H1 (cell line): Measurements from ENCODE around the gene ANKUB1. TPM values are rescaled to one million over a fixed set of nuclear protein-coding genes. Genes with fewer than 3 reads are reported as not detected.

ENCODE experiments used
- CTCF ChIA-PET: fragments of 300-600 bp; sonication (Branson Sonifier 250); formaldehyde crosslinking; loops from one replicate; lab custom pipeline; 2021; ENCODE audit not compliant: partially characterized antibody; lab: Charles Lee
- POLR2A ChIA-PET: fragments of 300-600 bp; sonication (Branson Sonifier 250); formaldehyde crosslinking; loops from one replicate; lab custom pipeline; 2021; ENCODE audit warnings: inconsistent platforms; ENCODE audit not compliant: partially characterized antibody; lab: Charles Lee
- DNase-seq, 2 experiments: peaks; one replicate each; pipeline versions ENCODE4 v3.0.0 to v3.0.0-alpha.2; 2010 to 2022; ENCODE audit warnings: low spot score in 2 of 2, low read depth in 1 of 2, mixed read lengths in 1 of 2
- FAIRE-seq: peaks from 2 replicates; lab custom pipeline; 2011; peaks lifted over from hg19 to GRCh38; lab: Jason Lieb, UNC
- H2AFZ ChIP-seq: 2 replicates; pipeline ENCODE4 v1.8.1; 2012; ENCODE audit warnings: low read length, inconsistent platforms
- H2AK5ac ChIP-seq: 2 replicates; pipeline ENCODE4 v1.6.1; 2013; ENCODE audit warnings: low read depth, low read length
- H2BK120ac ChIP-seq: replicated peaks from 2 replicates; pipeline ENCODE3; 2013; ENCODE audit warnings: low read depth, low read length, inconsistent platforms
- H2BK12ac ChIP-seq: 2 replicates; pipeline ENCODE4 v1.6.1; 2013; ENCODE audit warnings: low read depth, low read length
- H2BK15ac ChIP-seq: 2 replicates; pipeline ENCODE4 v1.6.1; 2013; ENCODE audit warnings: low read length
- H2BK20ac ChIP-seq: 2 replicates; pipeline ENCODE4 v1.6.1; 2013; ENCODE audit warnings: low read length
- H2BK5ac ChIP-seq: 2 replicates; pipeline ENCODE4 v1.6.1; 2013; ENCODE audit warnings: low read depth, low read length
- H3K14ac ChIP-seq: 2 replicates; pipeline ENCODE4 v1.6.1; 2013; ENCODE audit warnings: inconsistent platforms; ENCODE audit not compliant: insufficient read length
- H3K18ac ChIP-seq: 2 replicates; pipeline ENCODE4 v1.6.1; 2013; ENCODE audit warnings: low read length; ENCODE audit errors: extremely low read depth
- H3K23ac ChIP-seq: 2 replicates; pipeline ENCODE4 v1.6.1; 2013; ENCODE audit warnings: inconsistent platforms; ENCODE audit not compliant: insufficient read length
- H3K23me2 ChIP-seq: 2 replicates; pipeline ENCODE4 v1.6.1; 2013; ENCODE audit warnings: low read depth, low read length
- H3K27ac ChIP-seq: 2 replicates; pipeline ENCODE4 v1.6.1; 2011; ENCODE audit warnings: low read depth, low read length, inconsistent platforms
- H3K27me3 ChIP-seq, 4 experiments: replicated peaks in 1 of 4; 1 replicate in 1 of 4; 2 replicates in 3 of 4; pipeline versions ENCODE4 v1.6.1 to v1.8.1; 2011 to 2013; ENCODE audit warnings: low read length in 3 of 4, mild to moderate bottlenecking in 3 of 4, inconsistent platforms in 2 of 4, mixed read lengths in 2 of 4, moderate library complexity in 1 of 4; ENCODE audit not compliant: control insufficient read depth in 3 of 4, insufficient read depth in 3 of 4; ENCODE audit errors: extremely low read depth in 1 of 4
- H3K36me3 ChIP-seq, 4 experiments: 2 replicates each; pipeline versions ENCODE4 v1.6.1 to v1.8.1; 2011 to 2013; ENCODE audit warnings: mild to moderate bottlenecking in 4 of 4, low read length in 3 of 4, moderate library complexity in 2 of 4, control low read depth in 1 of 4, inconsistent platforms in 1 of 4; ENCODE audit not compliant: insufficient read depth in 4 of 4, control insufficient read depth in 2 of 4
- H3K4ac ChIP-seq: replicated peaks from 2 replicates; pipeline ENCODE3; 2013; ENCODE audit warnings: low read length, low read depth, mixed read lengths, inconsistent platforms; ENCODE audit not compliant: insufficient read length
- H3K4me1 ChIP-seq, 4 experiments: replicated peaks in 1 of 4; 1 replicate in 1 of 4; 2 replicates in 3 of 4; pipeline versions ENCODE4 v1.6.1 to v1.8.1; 2011 to 2013; ENCODE audit warnings: low read length in 3 of 4, inconsistent platforms in 2 of 4, mixed read lengths in 1 of 4; ENCODE audit not compliant: insufficient read depth in 4 of 4, control insufficient read depth in 3 of 4
- H3K4me2 ChIP-seq, 2 experiments: 2 replicates each; pipeline versions ENCODE4 v1.6.1 to v1.8.1; 2011 to 2013; ENCODE audit warnings: low read depth in 2 of 2, low read length in 2 of 2, control low read depth in 1 of 2, inconsistent platforms in 1 of 2, mild to moderate bottlenecking in 1 of 2; ENCODE audit not compliant: insufficient read depth in 1 of 2
- H3K4me3 ChIP-seq, 4 experiments: fragments of 200-600, 300-600 bp in 1 of 4; sonication (generic), shearing (Covaris generic), sonication (Bioruptor Twin) in 1 of 4; 2 replicates each; pipeline versions ENCODE4 v1.5.1 to v1.8.1; 2011 to 2016; ENCODE audit warnings: low read length in 4 of 4, low read depth in 3 of 4, control low read depth in 2 of 4, inconsistent platforms in 2 of 4, mild to moderate bottlenecking in 2 of 4, mixed read lengths in 1 of 4, moderate library complexity in 1 of 4; ENCODE audit not compliant: insufficient read depth in 2 of 4; ENCODE audit errors: extremely low read depth in 1 of 4
- H3K56ac ChIP-seq: replicated peaks from 2 replicates; pipeline ENCODE3; 2013; ENCODE audit warnings: low read depth, mild to moderate bottlenecking, mixed read lengths, low read length, inconsistent platforms; ENCODE audit not compliant: insufficient read length
- H3K79me1 ChIP-seq: 2 replicates; pipeline ENCODE4 v1.6.1; 2013; ENCODE audit warnings: low read depth, low read length, control low read depth
- H3K79me2 ChIP-seq, 2 experiments: 2 replicates each; pipeline versions ENCODE4 v1.6.1 to v1.8.1; 2012 to 2013; ENCODE audit warnings: low read length in 2 of 2, mild to moderate bottlenecking in 2 of 2, inconsistent platforms in 1 of 2; ENCODE audit not compliant: insufficient read depth in 2 of 2, control insufficient read depth in 1 of 2
- H3K9ac ChIP-seq, 4 experiments: replicated peaks in 1 of 4; 1 replicate in 1 of 4; 2 replicates in 3 of 4; pipeline versions ENCODE4 v1.6.1 to v1.8.1; 2011 to 2013; ENCODE audit warnings: low read depth in 3 of 4, low read length in 3 of 4, control low read depth in 2 of 4, mild to moderate bottlenecking in 2 of 4, moderate library complexity in 2 of 4, inconsistent platforms in 1 of 4; ENCODE audit errors: extremely low read depth in 1 of 4
- H3K9me3 ChIP-seq, 2 experiments: 2 replicates each; pipeline versions ENCODE4 v1.6.1 to v1.8.1; 2012 to 2013; ENCODE audit warnings: mild to moderate bottlenecking in 2 of 2, moderate library complexity in 2 of 2, control low read depth in 1 of 2, inconsistent platforms in 1 of 2, low read depth in 1 of 2, low read length in 1 of 2, mixed read lengths in 1 of 2; ENCODE audit not compliant: insufficient read depth in 2 of 2
- H4K20me1 ChIP-seq, 2 experiments: replicated peaks in 1 of 2; 2 replicates each; pipeline versions ENCODE3 to v1.8.1; 2011 to 2013; ENCODE audit warnings: inconsistent platforms in 2 of 2, low read length in 2 of 2, mild to moderate bottlenecking in 1 of 2; ENCODE audit not compliant: insufficient read depth in 2 of 2, control insufficient read depth in 1 of 2
- H4K5ac ChIP-seq: 2 replicates; pipeline ENCODE4 v1.6.1; 2013; ENCODE audit warnings: low read length, low read depth, mixed read lengths, inconsistent platforms; ENCODE audit not compliant: insufficient read length
- H4K8ac ChIP-seq: 2 replicates; pipeline ENCODE4 v1.8.0; 2013; ENCODE audit warnings: mild to moderate bottlenecking, moderate library complexity, low read length, inconsistent platforms; ENCODE audit not compliant: insufficient read depth; ENCODE audit errors: extremely low read depth
- H4K91ac ChIP-seq: replicated peaks from 2 replicates; pipeline ENCODE3; 2013; ENCODE audit warnings: low read length, mixed read lengths, inconsistent platforms; ENCODE audit not compliant: insufficient read length
- ATF3 ChIP-seq: IDR thresholded peaks from 2 replicates; pipeline ENCODE4 v1.6.1; 2011; ENCODE audit warnings: low read depth, mild to moderate bottlenecking, low read length; ENCODE audit not compliant: insufficient read depth
- CBX5 ChIP-seq: fragments of 300-800, 300-1000 bp; sonication (generic); IDR thresholded peaks from 2 replicates; pipeline ENCODE4 v1.7.1; 2016; ENCODE audit warnings: antibody characterized with exemption, low read length, low read depth
- CHD2 ChIP-seq: IDR thresholded peaks from 2 replicates; pipeline ENCODE4 v1.6.1; 2012; ENCODE audit warnings: low read length, improper control_type of control experiment
- CTBP2 ChIP-seq: IDR thresholded peaks from 2 replicates; pipeline ENCODE4 v1.7.0; 2011; ENCODE audit warnings: borderline replicate concordance, mild to moderate bottlenecking, moderate library complexity, mixed read lengths, low read length; ENCODE audit not compliant: insufficient read depth, insufficient read length
- E2F6 ChIP-seq: IDR thresholded peaks from 2 replicates; pipeline ENCODE4 v1.6.1; 2012; ENCODE audit warnings: inconsistent platforms
- HDAC2 ChIP-seq, 2 experiments: fragments of 300-600 bp in 1 of 2; sonication (generic) in 1 of 2; IDR thresholded peaks; 2 replicates each; pipeline ENCODE4 v1.6.1; 2011 to 2012; ENCODE audit warnings: low read depth in 2 of 2, low read length in 2 of 2, mild to moderate bottlenecking in 2 of 2, moderate library complexity in 2 of 2, borderline replicate concordance in 1 of 2, inconsistent platforms in 1 of 2
- KDM1A ChIP-seq: fragments of 200-600, 300-600 bp; sonication (generic); IDR thresholded peaks from 2 replicates; pipeline ENCODE4 v1.7.1; 2016; ENCODE audit warnings: mild to moderate bottlenecking, low read length, borderline replicate concordance
- POU5F1 ChIP-seq: IDR thresholded peaks from 2 replicates; pipeline ENCODE4 v1.6.1; 2011; ENCODE audit warnings: low read depth, mild to moderate bottlenecking, low read length, moderate library complexity
- RAD21 ChIP-seq, 2 experiments: IDR thresholded peaks in 1 of 2; conservative IDR thresholded peaks in 1 of 2; 2 replicates each; pipeline ENCODE4 v1.6.1; 2011; ENCODE audit warnings: low read depth in 2 of 2, low read length in 2 of 2, improper control_type of control experiment in 1 of 2, inconsistent platforms in 1 of 2, mild to moderate bottlenecking in 1 of 2, moderate library complexity in 1 of 2
- TAF1 ChIP-seq: IDR thresholded peaks from 2 replicates; pipeline ENCODE4 v1.6.1; 2011; ENCODE audit warnings: mild to moderate bottlenecking, low read depth, low read length
- TAF7 ChIP-seq: optimal IDR thresholded peaks from 2 replicates; pipeline ENCODE3; 2011; ENCODE audit warnings: low read depth, mild to moderate bottlenecking, inconsistent platforms, low read length, moderate library complexity, borderline replicate concordance
- TCF12 ChIP-seq: IDR thresholded peaks from 2 replicates; pipeline ENCODE4 v1.6.1; 2011; ENCODE audit warnings: low read depth, mild to moderate bottlenecking, low read length
- WGBS, 2 experiments: shearing (Covaris generic) in 1 of 2; methylation state at CpG; one replicate each; pipeline versions ENCODE4 v1.1.6 to v1.1.7; 2013 to 2015; ENCODE audit warnings: low lambda C conversion rate in 2 of 2, mixed read lengths in 2 of 2, inconsistent platforms in 1 of 2, low coverage in 1 of 2, missing lambda C conversion rate in 1 of 2; ENCODE audit not compliant: insufficient replicate concordance in 2 of 2, insufficient coverage in 1 of 2, insufficient read length in 1 of 2; ENCODE audit errors: extremely low coverage in 1 of 2, missing lambda C conversion rate in 1 of 2; 5-methylcytosine and 5-hydroxymethylcytosine counted together
- polyA plus RNA-seq, 7 experiments: library from polyadenylated mRNA; depleted of rRNA in 3 of 7; stranded (reverse) in 5 of 7; unstranded in 2 of 7; fragments of >200 nt in 5 of 7; fragments of 200-250 nt in 2 of 7; gene quantifications; 1 replicate in 5 of 7; 2 replicates in 1 of 7; 4 replicates in 1 of 7; pipeline versions ENCODE4 v1.2.1 to v1.2.3, GENCODE V29; 2011 to 2013; ENCODE audit warnings: missing spikeins in 2 of 7, mixed read lengths in 2 of 7
- total RNA-seq: library from RNA; stranded (reverse); fragmentation: NEBNext Ultra II Directional; extraction: Animal tissue kit (Norgen Biotek cat#: 25700); gene quantifications from 2 replicates; pipeline ENCODE4 v1.2.1, GENCODE V29; 2021

ANKUB1 gene
- total and polyA plus RNA-seq, 2 of the 8 experiments (the other 6 are each of a cell fraction or from before 2014, with no cell fraction given): not detected

GRCh38 chr3:149815728-149816127 is 23.4 kb upstream of the ANKUB1 start:
- H3K4me2 ChIP-seq: no peak overlapping the region; a peak in 1 of 4 replicates
- DNase-seq (no peak), FAIRE-seq (no peak)
- H3K4me1 ChIP-seq: peaks cover 0 to 7% (median 3%) of the 10 kb centered on the region in 4 experiments; a peak in 4 of 7 replicates
- no peak overlapping the region for H3K4ac ChIP-seq
- H3K79me2 ChIP-seq: peaks cover 0 to 68% of the 10 kb centered on the region in 2 experiments; a peak in 3 of 4 replicates
- 98% methylated on average over 3 of the region's 3 CpGs; no CpG with 5 or more reads in 1 of the 2 experiments for WGBS, 2 experiments
- no peak overlapping the region for H3K27ac ChIP-seq
- H3K36me3 ChIP-seq: no peaks in the 10 kb centered on the region
- no peak overlapping the region for H2BK20ac ChIP-seq
- H3K23me2 ChIP-seq: peaks cover 7% of the 10 kb centered on the region
- no peaks in the 10 kb centered on the region for H3K27me3 ChIP-seq
- H3K14ac ChIP-seq: no peak overlapping the region
- H3K79me1 ChIP-seq: no peaks in the 10 kb centered on the region; the same call in 1 of the 2 replicates
- H3K4me3 ChIP-seq: no peak overlapping the region
- H2BK120ac ChIP-seq: no peak overlapping the region
- no peak overlapping the region for H2BK12ac ChIP-seq
- no peak overlapping the region for H2AK5ac ChIP-seq
- no peak overlapping the region for H3K9ac ChIP-seq
- no peak overlapping the region for H3K56ac ChIP-seq
- no peak overlapping the region for H4K5ac ChIP-seq
- H2AFZ ChIP-seq: no peak overlapping the region
- H2BK5ac ChIP-seq: no peak overlapping the region
- ChIA-PET POLR2A (no interaction called here), CTCF (interaction anchor here (0.6 to 1.8 kb wide), 2 partner anchors 9 to 323 kb away, joined by 3 to 13 read pairs; no protein-coding TSS in a partner anchor)
- H3K18ac ChIP-seq: no peak overlapping the region
- H3K23ac ChIP-seq: no peak overlapping the region
- peaks cover 0 to 2% of the 10 kb centered on the region in 2 experiments for H4K20me1 ChIP-seq
- no peak overlapping the region for H2BK15ac ChIP-seq
- H4K8ac ChIP-seq: no peak overlapping the region
- H4K91ac ChIP-seq: no peak overlapping the region
- H3K9me3 ChIP-seq: no peaks in the 10 kb centered on the region
- TF ChIP-seq HDAC2 (IDR thresholded peaks at IDR 0.05; ENCODE audit: borderline replicate concordance in 1 of 2, low read depth in 2 of 2, low read length in 2 of 2) (no peak), TCF12 (no peak), TAF1 (no peak), KDM1A (no peak), E2F6 (no peak), ATF3 (no peak), CHD2 (no peak), POU5F1 (no peak), RAD21 (IDR thresholded peaks at IDR 0.05 in 1 of 2, conservative IDR thresholded peaks at IDR 0.05 in 1 of 2; ENCODE audit: low read depth in 2 of 2, low read length in 2 of 2) (no peak), CTBP2 (no peak), TAF7 (no peak), CBX5 (no peak)
